ENCODE data around the gene TSC22D3.
"Not testable (repeated sequence)": the region's sequence is repeated elsewhere in the genome, so short reads cannot be mapped to it uniquely, and the experiment has no call there.

The TSC22D3 gene

DNA sequence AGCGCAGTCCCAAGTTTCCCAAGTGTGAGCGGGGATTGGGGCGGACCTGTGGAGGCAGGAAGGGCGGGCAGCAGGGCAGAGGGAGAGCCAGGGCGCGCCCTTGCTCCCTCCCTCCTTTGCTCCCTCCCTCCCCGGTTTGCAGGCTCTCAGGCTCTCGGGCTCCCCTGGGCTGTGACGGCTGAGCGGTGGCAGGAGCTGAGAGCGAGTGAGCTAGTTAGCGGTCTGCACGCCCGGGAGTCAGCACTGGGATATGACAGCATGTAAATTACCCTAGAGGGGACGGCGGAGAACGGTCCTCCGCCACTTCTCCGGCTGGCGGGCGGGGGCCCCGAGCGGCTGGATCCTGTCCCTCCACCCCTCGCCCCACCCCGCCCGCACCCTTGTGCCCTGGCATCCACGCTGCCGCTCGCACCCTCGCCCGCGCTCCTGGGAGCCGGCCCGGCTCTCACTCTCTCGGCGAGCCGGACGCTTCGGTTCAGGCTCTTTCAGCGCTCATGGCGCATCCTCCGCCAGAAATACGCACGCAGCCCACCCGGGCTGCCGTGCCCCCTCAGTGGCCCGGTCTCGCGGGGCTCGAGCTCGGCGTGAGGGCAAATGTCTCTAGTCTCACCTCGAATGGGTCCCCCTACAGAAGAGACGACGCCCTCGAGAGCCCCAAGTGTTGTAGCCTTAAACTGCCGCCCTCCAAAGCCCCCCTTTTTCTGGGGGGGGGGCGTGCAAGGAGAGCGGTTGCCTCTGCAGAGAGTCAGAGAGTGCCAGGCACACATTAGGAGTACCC, at the start of gene TSC22D3:
Gene TSC22D3, minus strand, starts transcription at position 54 of the 778 bp plus-strand sequence. CDS start 368 bp downstream, outside the sequence.
- peak; percentile 14 for DNase-seq

DNA sequence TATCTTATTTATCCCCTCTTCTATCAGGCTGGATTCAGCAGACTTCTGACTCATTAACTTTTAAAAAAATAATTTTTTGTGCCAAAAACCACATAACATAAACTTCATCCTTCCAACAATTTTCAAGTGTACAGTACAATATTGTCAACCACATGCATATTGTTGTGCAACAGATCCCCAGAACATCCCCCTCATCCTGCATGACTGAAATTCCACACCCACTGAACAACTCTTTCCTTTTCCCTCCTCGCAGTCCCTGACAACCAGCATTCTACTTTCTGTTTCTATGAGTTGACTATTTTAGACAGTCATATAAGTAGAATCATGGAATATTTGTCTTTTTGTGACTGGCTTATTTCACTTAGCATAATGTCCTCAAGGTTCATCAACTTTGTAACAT, 47.9 kb upstream of the TSC22D3 start:
- no peak for DNase-seq

DNA sequence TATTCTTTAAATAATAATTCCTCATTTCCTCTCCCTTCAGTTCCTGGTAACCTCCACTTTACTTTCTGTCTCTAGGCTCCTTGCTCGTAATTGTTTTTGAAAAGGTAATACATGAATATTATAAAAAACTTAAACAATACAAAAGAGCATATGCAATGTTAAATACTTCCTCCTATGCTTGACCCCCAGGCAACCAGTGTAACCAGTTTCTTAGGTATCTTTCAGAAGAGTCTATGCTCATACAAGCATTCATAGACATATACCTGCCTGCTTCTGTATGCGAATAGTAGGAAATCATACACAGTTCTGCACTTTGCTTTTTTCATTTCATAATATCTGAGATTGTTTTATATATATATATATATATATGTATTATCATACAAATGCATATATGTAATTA, 47.5 kb upstream of the TSC22D3 start:
- no peak for DNase-seq

DNA sequence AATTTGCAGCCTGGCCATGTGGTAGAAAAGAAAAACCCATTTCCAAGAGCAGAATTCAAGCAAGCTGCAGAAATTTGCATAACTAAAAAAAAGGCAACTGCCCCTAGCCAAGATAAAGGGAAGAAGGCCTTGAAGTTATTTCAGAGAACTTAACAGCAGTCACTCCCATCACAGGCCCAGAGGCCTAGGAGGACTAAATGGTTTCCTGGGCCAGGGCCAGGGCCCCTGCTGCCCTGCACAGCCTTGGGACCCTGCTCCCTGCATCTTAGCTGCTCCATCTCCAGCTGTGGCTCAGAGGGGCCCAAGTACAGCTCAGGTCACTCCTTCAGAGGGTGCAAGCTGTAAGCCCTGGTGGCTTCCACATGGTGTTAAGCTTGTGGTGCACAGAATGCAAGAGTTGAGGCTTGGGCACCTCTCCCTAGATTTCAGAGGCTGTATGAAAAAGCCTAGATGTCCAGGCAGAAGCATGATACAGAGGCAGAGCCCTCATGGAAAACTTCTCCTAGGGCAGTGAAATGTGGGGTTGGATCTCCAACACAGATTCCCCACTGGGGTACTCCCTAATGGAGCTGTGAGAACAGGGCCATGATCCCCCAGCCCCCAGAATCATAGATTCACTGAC, 43.4 kb upstream of the TSC22D3 start:
- DNase-seq: no peak

DNA sequence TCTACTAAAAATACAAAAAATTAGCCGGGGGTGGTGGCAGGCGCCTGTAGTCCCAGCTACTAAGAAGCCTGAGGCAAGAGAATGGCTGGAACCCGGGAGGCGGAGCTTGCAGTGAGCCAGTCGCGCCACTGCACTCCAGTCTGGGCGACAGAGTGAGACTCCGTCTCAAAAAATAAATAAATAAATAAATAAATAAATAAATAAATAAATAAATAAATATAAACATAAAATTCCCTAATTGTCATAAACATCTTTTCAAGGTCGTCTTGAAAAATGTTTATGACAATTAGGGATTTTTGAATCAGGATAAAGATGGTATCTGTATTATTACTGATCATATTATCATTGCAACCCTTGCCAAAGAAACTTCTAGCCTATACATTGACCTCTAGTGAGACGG, 34.5 kb upstream of the TSC22D3 start:
- DNase-seq: not testable (repeated sequence)

DNA sequence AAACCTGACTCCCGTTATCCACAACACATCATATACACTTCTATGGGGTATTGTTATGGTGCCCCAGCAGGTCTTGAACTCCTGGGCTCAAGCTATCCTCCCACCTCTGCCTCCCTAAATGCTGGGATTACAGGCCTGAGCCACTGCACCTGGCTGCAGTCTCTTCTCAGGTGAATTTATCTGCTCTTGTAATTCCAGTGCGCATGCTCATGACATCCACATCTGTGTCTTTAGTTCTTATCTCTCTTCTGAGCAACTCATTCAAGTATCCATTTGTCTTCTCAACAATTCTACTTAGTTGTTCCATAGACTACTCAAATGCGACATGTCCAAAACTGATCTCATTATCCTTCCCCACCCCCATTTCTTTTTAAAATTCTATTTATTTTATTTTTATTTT, 29.6 kb upstream of the TSC22D3 start:
- DNase-seq: no peak

DNA sequence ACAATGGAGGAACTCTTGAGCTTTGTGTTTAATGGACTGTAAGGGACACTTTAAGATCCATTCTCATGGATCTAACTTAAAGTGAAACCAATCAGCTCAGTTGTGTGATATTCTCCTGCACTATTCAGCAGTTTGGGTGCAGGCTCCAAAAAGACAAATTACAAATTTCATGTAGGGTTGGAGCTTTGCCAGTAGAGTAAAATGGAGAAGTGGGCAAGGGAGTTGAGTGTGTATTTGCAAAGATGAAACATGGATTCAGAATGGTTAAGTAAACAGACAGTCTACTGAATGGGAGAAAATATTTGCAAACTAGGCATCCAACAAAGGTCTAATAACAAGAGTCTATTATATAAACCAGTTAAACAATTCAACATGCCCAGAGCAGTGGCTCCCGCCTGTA, 28.8 kb upstream of the TSC22D3 start:
- DNase-seq: no peak

DNA sequence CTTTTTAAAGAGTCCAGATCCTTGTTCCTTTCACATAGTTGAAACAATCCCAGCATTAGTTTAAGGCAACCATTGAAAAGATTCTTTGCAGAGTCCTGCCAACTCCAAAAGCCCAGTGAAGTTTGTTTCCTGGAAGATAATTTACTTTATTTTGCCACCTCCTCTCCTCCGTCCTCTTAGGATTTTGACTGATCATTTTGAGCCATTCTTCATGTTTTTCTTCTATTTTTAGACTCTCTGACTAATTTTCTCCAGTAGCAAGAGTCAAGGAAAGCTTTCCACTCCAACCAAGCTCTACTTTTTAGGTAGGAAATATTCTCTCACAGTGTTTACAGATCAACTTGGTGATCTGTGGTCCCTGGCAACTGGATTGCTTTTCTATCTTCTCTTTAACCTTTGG, 12.2 kb upstream of the TSC22D3 start:
- no peak for DNase-seq

DNA sequence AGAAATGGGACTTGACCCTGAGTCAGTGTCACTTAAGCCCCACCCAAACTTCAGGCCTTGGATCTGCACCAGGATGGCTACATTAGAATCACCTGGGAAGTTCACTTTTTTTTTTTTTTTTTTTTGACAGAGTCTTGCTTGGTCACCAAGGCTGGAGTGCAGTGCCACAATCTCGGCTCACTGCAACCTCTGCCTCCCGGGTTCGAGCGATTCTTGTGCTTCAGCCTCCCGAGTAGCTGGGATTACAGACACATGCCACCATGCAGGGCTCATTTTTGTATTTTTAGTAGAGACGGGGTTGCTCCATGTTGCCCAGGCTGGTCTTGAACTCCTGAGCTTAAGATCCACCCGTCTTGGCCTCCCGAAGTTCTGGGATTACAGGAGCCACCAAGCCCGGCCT, 4.9 kb upstream of the TSC22D3 start:
- no peak for DNase-seq

DNA sequence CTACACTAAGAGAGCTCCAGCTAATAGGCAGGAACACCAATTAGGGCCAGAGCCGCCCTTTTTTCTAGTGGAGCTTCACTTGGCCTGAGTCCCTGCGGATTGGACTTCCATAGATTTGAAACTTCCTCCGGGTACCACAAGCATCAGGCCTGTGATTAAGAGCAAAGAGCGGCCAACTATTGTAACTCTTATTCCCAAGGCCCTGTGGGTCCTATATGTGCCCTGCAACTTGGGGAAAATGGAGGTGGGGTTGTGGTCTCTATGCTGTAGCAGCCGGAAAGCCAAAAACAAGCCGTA, 1.9 kb upstream of the TSC22D3 start, which contains the start of gene NCBP2L:
Gene NCBP2L, plus strand, starts transcription at position 198 of the 297 bp plus-strand sequence. CDS start 16,488 bp downstream, outside the sequence.
- no peak for DNase-seq

DNA sequence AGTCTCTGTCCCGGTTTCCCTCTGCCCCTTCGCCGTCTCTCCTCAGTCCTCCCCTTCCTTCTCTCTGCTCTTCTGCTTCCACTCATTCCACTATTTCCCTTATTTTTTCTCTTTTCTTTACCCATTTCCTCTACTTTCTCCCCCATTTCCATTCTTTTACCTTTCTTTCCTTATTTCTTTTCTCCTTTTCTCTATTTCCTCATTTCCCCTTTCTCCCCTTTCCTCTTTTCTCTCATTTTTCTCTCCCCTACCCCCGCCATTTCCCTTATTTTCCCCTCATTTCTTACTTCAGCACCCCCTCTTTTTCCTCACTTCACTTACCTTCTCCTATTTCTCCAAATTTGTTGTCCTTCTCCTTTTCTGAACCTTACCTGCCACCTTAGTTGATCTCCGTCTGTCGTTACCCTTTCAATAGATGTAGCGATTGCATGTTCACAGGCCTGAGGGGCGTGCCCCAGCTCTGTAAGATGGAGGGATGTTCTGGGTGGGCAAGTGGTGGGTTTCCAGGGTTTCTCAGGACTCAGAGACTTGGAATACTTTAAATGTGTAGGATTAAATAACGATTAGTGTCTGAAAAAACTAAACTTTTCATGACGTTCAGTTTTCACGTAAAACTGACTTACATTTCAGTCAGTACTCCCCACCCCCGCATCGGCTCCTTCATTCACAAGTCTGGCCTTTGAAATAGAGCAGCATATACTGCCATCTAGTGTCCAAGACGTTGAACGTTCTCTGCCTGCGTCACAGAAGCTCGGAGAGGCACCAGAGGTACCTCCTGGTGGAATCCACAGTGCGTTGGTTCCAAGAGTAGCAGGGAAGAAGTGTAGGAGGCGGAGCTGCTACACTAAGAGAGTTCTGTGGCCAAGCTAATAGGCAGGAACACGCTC, 1.3 kb upstream of the TSC22D3 start:
- peak; percentile 60 for DNase-seq

DNA sequence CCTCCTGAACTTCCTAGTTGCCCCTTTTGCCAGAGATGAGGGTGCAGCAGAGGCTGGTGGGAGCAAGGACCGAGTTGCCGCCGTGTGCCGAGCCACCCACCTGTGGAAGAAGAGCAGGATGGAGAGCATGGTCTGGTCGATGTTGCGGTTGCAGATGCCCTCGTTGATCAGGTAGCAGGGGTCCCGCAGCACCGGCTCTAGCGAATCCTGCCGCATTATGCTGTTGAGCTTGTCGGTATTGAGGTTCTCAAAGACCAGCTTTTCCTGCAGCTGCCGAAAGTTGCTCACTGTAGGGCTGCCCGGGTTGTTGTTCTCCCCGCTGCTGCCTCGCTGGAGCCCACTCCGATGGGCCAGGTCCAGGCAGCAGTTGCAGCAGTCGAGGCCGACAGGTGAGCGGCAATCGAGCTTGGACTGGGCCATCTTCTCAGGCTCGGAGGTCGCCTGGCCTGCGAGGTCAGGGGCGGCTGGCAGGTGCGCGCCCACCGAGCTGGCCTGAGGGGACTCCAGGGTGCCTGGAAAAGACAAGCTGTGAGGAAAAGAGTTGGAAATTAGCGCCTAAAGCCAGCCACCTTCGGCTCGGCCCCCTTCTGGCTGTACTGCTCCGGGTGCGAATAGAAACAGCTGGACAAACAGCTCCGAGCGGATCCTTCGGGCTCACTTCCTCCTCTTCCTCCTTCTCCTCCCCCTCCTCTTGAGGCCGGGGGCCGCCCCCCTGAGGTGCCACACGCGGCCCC, 420 bp downstream of the TSC22D3 start:
- DNase-seq: no peak

DNA sequence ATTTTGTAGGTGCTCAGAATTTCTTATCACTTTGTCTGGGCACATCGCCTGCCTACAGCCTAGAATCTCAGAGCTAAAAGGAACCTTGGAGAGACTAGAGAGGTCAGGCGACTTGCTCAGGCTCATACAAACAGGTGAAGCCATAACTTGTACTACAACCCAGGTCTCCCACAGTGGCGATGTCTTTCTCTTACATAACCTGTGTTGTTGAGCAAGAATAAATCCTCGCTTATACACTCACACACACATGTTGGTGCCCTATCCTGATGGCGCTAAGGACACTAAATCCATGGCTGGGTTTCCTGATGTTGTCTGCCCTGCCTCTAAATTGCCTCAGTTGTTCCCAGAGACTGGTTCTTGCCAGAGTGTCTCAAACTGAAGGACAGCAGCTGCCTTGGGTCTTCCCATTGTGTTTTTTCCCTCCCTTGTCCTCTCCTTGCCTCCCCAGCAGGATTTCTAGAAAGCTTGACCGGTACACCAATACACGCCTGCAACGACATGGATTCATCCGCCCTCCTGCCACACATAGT, 1.6 kb downstream of the TSC22D3 start:
- DNase-seq: no peak

DNA sequence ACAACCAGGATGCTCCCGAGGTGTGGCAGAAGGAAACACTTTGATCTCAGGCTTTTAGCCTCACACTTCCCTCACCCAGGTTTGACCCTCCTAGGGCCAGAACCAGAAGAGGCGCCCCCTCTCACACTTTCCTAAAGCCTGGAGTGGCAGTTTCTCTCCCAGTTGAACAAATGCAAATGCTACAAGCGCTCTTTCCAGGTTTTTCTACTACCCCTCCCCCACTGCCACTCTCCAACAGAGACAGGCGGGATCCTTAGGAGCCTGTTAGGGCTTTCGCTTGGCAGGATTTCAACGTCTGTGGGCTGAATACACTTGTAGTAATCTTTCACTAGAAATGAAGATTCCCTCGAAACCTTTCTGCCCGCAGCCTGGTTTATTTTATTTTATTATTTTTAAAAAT, 2.4 kb downstream of the TSC22D3 start:
- no peak for DNase-seq

DNA sequence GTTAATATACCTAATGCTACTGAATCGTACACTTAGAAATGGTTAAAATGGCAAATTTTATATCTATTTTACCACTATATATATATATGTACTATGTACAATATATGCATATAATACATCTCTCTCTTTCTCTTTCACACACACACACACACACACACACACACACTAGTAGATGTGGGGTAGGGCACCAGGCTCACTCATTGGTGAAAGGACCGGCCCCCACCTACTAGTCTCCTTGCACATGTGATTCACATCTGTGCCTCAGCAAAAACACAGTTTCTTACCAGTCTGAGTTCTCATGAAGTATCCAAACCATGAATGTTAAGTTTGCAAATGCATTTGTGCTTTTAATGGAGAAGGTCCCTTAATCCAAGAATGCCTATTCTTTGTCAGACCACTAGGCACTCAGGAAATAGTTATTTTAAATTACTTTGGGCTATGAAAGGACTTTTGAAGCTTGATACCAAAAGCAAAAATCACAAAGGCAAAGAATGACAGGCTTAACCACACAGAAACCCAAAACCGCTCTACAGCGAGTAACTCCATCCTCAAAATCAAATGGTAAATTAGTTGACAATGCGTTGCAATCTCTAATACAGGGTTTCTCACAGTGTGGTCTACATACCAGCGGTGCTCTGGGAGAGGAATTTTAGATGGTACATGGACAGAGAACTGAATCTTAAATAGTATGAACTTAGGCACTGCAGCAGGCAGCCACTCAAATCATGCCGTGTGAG, 5.8 kb downstream of the TSC22D3 start:
- DNase-seq: no peak

DNA sequence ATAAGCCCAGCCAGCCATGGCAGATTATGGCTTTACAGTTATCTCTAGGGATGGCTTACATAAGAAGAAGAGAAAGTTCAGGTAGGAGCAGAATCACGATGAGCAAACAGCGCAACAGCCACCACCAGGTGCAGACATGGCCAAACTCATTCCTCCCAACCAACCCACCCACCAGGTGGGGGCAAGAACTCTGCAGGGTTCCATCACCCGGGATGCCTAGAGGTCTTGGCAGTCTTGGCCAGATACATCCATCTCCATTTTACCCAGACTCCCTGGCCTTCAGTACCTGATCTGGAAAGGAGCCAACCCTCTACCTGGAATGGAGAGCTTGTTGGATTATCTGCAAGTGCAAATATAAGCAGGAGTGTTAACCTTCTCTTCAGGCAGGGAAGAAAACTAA, 7.5 kb downstream of the TSC22D3 start:
- no peak for DNase-seq

DNA sequence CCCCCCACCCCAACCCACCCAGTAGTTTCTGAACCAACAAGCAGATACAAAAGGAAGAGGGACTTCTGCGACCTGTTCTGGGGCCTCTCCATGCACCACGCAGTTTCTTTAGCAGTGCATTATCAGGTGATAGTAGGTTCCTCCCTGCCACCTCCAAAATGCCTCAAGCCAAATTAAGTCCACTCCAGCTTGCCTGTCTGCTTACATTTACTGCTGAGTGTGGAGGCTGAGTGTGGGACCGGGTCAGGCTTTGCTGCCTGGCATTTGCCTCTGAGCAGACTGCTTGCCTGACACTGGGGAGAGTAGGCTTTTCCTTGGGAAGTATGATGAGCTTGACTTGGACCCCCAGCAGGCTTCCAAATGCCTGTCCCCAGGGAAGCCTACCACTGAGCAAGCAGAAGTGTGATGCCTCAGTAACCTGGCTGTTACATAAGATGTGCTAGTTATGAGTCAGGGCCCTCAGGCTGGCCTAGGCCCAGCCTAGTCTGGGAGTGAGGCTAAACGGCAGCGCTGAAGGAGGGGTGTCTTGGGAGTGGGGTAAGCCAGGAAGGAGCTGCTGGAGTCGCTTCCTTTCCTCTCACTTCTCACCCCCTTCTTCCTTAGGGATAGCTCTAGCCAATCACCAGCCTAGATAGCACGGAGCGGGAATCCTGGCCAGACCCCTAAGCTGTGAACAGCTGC, 9.0 kb downstream of the TSC22D3 start:
- DNase-seq: no peak

DNA sequence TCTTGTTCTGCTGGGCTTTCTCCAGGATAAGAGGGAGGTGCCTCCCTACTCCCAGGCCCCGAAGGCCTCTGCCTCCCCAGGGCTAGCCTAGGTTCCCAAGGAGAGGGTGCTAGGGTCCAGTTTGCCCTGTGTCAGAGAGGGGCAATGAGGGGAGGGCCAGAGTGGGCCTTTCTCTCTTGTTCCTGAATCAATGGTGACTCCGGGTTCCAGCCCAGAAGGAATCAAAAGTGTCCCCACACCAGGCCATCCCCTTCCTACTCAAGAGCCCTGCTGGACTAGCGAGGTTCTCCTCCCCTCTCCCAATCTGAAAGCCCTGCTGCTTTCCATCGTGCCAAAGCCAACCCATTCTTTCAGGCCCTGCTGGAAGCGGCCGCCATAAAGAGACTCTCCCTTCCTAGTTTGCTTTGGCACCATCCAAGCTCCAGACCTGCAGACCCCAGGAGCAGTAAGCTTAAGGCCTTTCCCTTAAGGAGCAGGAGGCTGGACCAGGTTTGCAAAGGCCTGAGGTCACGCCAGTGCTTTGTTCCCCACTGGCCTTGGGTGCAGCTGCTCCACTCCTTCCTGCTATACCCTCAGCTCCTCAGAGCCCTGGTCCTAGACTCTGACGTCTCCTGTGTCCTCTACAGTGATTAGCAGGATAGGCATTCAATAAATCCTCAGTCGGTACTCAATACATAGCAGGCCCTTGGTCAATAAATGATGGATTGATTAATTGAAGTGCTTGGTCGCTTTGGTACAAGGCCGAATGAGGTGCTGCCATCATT, 10.6 kb downstream of the TSC22D3 start:
- DNase-seq: no peak

DNA sequence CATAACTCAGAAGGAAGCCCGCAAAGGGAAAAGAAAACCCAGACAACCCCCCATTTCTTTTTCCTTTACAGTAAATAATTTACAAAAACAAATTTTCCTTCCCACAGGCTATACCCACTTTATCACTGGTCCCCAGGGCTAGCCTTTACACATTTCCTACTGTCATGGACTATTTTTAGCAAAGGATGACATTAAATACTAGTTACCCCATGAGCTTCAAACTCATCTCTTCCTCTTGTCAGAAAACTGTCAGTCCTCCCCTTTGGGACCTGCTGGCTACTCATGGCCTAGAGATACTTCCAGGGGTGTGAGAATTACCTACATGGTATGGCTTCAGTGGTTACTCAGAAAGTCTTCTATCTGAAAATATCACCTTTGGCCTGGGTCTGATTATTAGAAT, 11.9 kb downstream of the TSC22D3 start:
- no peak for DNase-seq

DNA sequence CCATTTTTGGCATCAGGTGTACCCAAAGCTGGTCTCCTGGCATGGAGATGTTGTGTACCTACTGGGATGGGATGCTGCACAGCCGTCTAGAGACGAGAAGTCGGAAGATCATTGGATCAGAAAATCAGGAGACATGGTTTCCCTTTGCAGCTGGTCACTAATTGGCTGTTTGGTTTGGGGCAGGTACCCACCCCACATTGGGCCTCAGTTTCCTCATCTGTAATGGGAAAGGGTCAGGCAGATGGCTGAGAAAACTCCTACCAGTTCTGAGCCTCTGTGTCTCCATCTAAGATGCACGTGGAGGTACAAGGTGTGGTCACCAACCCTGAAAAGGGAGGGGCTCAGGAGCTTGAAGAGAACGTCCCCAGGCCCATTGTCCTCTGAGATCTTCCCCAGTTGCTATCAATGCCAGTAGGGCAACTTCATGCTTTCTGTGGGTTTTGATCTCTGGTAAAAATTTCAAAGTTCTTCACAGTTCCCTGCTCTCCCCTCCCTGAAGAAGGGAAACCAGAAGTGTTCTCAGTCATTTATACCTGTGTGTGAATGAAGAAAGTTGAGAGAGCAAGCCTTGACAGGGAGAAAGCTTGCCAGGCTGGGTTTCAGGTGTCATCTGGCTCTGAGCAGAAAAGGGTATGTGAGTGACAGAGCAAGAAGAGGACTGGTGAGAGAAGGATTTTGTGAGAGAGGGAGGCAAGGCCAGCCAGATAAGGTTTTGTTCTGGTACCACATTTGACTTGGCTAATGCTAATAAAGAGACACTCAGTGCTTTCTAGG, 15.1 kb downstream of the TSC22D3 start:
- DNase-seq: no peak

Measured in DMS153 (cell line).